OCI-LY7 (cell line): ENCODE measurements around the gene SLC44A4. TPM values are rescaled to one million over a fixed set of nuclear protein-coding genes. Genes with fewer than 3 reads are reported as not detected.

Experiments
- BruUV-seq: library from RNA; stranded (reverse); fragments of 400-500 nt; replicated peaks from 2 replicates; lab custom pipeline; 2021; lab: Mats Ljungman, UMichigan
- CTCF ChIA-PET: fragments of 300-600 bp; sonication (Branson Sonifier 250); formaldehyde crosslinking; loops from one replicate; lab custom pipeline; 2022; ENCODE audit warnings: antibody characterized with exemption; ENCODE audit not compliant: unreplicated experiment; lab: Charles Lee
- POLR2A ChIA-PET: fragments of 300-600 bp; sonication (Branson Sonifier 250); formaldehyde crosslinking; loops from one replicate; lab custom pipeline; 2022; ENCODE audit warnings: antibody characterized with exemption; lab: Charles Lee
- DNase-seq: peaks from one replicate; pipeline ENCODE4 v3.0.0-alpha.2; 2015; ENCODE audit warnings: low spot score
- H2AFZ ChIP-seq: fragments of 200-600 bp; sonication (generic), shearing (Covaris generic); 2 replicates; pipeline ENCODE4 v1.6.1; 2014; ENCODE audit warnings: mild to moderate bottlenecking, antibody characterized with exemption, low read length, moderate library complexity
- H3K27ac ChIP-seq: fragments of 200-600 bp; sonication (generic); 2 replicates; pipeline ENCODE4 v1.5.1; 2014; ENCODE audit warnings: mixed run types, low read depth, mild to moderate bottlenecking, moderate library complexity, low read length, inconsistent platforms; ENCODE audit not compliant: poor library complexity, severe bottlenecking
- H3K36me3 ChIP-seq: fragments of 200-600 bp; sonication (generic); 2 replicates; pipeline ENCODE4 v1.6.1; 2014; ENCODE audit warnings: mild to moderate bottlenecking, antibody characterized with exemption, low read length, moderate library complexity, mixed read lengths; ENCODE audit not compliant: insufficient read depth
- H3K4me1 ChIP-seq: fragments of 200-600 bp; sonication (generic); 2 replicates; pipeline ENCODE4 v1.5.1; 2014; ENCODE audit warnings: mild to moderate bottlenecking, low read length; ENCODE audit not compliant: insufficient read depth, poor library complexity, severe bottlenecking
- H3K4me2 ChIP-seq: fragments of 200-600 bp; sonication (generic); 2 replicates; pipeline ENCODE4 v1.6.1; 2014; ENCODE audit warnings: mild to moderate bottlenecking, low read length
- H3K4me3 ChIP-seq: fragments of 200-600 bp; sonication (generic); 2 replicates; pipeline ENCODE4 v1.5.1; 2014; ENCODE audit warnings: mild to moderate bottlenecking, low read depth, low read length; ENCODE audit not compliant: poor library complexity, severe bottlenecking
- H3K79me2 ChIP-seq: fragments of 200-600 bp; sonication (generic); 2 replicates; pipeline ENCODE4 v1.6.1; 2016; ENCODE audit warnings: low read depth, mild to moderate bottlenecking, low read length, moderate library complexity, mixed read lengths; ENCODE audit not compliant: insufficient read depth
- H3K9me2 ChIP-seq: fragments of 200-600 bp; sonication (generic); 2 replicates; pipeline ENCODE4 v1.6.1; 2016; ENCODE audit warnings: mild to moderate bottlenecking, low read length, mixed read lengths; ENCODE audit not compliant: insufficient read depth
- H3K9me3 ChIP-seq: fragments of 200-600 bp; sonication (generic); 2 replicates; pipeline ENCODE4 v1.6.1; 2014; ENCODE audit warnings: mild to moderate bottlenecking, mixed run types, low read length, mixed read lengths
- H4K20me1 ChIP-seq: fragments of 200-600 bp; sonication (generic); 2 replicates; pipeline ENCODE4 v1.6.1; 2014; ENCODE audit warnings: mild to moderate bottlenecking, antibody characterized with exemption, low read length, moderate library complexity, mixed read lengths; ENCODE audit not compliant: insufficient read depth
- CTCF ChIP-seq: fragments of 200-600 bp; sonication (generic); conservative IDR thresholded peaks from 2 replicates; pipeline ENCODE4 v1.5.1; 2014; ENCODE audit warnings: mild to moderate bottlenecking, antibody characterized with exemption, low read length, moderate library complexity, mixed read lengths
- EZH2phosphoT487 ChIP-seq: fragments of 200-600 bp; sonication (generic); IDR thresholded peaks from 2 replicates; pipeline ENCODE4 v1.6.1; 2018; ENCODE audit warnings: low read depth, borderline replicate concordance, mild to moderate bottlenecking, mixed run types, antibody characterized with exemption, low read length, moderate library complexity, mixed read lengths
- intact Hi-C: fragments of 100-400 bp; cut with micrococcal nuclease; formaldehyde crosslinking; loops from one replicate; pipeline ENCODE4 v1.10.0; 2022; ENCODE audit not compliant: unreplicated experiment
- total RNA-seq, 2 experiments: library from RNA; depleted of rRNA in 1 of 2; stranded (reverse); fragments of >200 nt in 1 of 2; shearing (Covaris generic) in 1 of 2; gene quantifications; 2 replicates each; pipeline ENCODE4 v1.2.3, GENCODE V29; 2014 to 2022

SLC44A4 gene
- total RNA-seq, 2 experiments from 2014 or later, result not detected

- no peak overlapping the region for H2AFZ ChIP-seq
- POLR2A ChIA-PET, result no interaction called here
- no peak overlapping the region for H3K4me3 ChIP-seq
- CTCF ChIA-PET, result no interaction called here
- TF ChIP-seq EZH2phosphoT487, result no peak
- no peaks in the 10 kb centered on the region for H4K20me1 ChIP-seq
- no TSS peak for BruUV-seq
- DNase-seq, result no peak
- H3K4me2 ChIP-seq, result no peak overlapping the region
- H3K27ac ChIP-seq, result no peak overlapping the region
- peaks cover 33% of the 10 kb centered on the region for H3K36me3 ChIP-seq
- peaks cover 8% of the 10 kb centered on the region for H3K4me1 ChIP-seq
- no peaks in the 10 kb centered on the region for H3K9me2 ChIP-seq
- H3K79me2 ChIP-seq, result no peaks in the 10 kb centered on the region
- no peaks in the 10 kb centered on the region for H3K9me3 ChIP-seq
- intact Hi-C loops, result no loop called here
Observed at GRCh38 chr6:31877651-31878161, 1.1 kb downstream of the SLC44A4 start.

GRCh38 chr6:31877125-31877650 lies 1.6 kb downstream of the SLC44A4 start:
- H3K9me3 ChIP-seq, result no peaks in the 10 kb centered on the region
- no peak overlapping the region for H3K4me2 ChIP-seq
- peaks cover 28% of the 10 kb centered on the region for H3K36me3 ChIP-seq
- intact Hi-C loops, result no loop called here
- H2AFZ ChIP-seq, result no peak overlapping the region
- no peak overlapping the region for H3K27ac ChIP-seq
- peaks cover 8% of the 10 kb centered on the region for H3K4me1 ChIP-seq
- H3K9me2 ChIP-seq, result no peaks in the 10 kb centered on the region
- H4K20me1 ChIP-seq, result no peaks in the 10 kb centered on the region
- BruUV-seq, result no TSS peak
- ChIA-PET CTCF (interaction anchor here (0.5 kb wide), 1 partner anchor 207 kb away, joined by 3 read pairs; no protein-coding TSS in a partner anchor), POLR2A (no interaction called here)
- H3K4me3 ChIP-seq, result no peak overlapping the region
- TF ChIP-seq EZH2phosphoT487 (no peak), CTCF (no peak)
- no peaks in the 10 kb centered on the region for H3K79me2 ChIP-seq
- no peak for DNase-seq

GRCh38 chr6:31876357-31876756 lies 2.4 kb downstream of the SLC44A4 start:
- no peak overlapping the region for H2AFZ ChIP-seq
- peaks cover 20% of the 10 kb centered on the region for H3K36me3 ChIP-seq
- TF ChIP-seq CTCF (no peak), EZH2phosphoT487 (no peak)
- no peaks in the 10 kb centered on the region for H3K9me3 ChIP-seq
- POLR2A ChIA-PET, result no interaction called here
- no peak for DNase-seq
- CTCF ChIA-PET, result no interaction called here
- H3K27ac ChIP-seq, result no peak overlapping the region
- H3K4me1 ChIP-seq, result peaks cover 8% of the 10 kb centered on the region
- no peaks in the 10 kb centered on the region for H3K9me2 ChIP-seq
- no peak overlapping the region for H3K4me3 ChIP-seq
- no peaks in the 10 kb centered on the region for H4K20me1 ChIP-seq
- no TSS peak for BruUV-seq
- intact Hi-C loops, result no loop called here
- no peaks in the 10 kb centered on the region for H3K79me2 ChIP-seq
- no peak overlapping the region for H3K4me2 ChIP-seq
